H1 (cell line): ENCODE results near the gene BTBD9.

Experiments
- CEBPB ChIP-seq: IDR thresholded peaks from 2 replicates; pipeline ENCODE4 v1.6.1; 2012; ENCODE audit warnings: low read depth, low read length
- RNF2 ChIP-seq: fragments of 200-900, 300-1000 bp; sonication (generic); IDR thresholded peaks from 2 replicates; pipeline ENCODE4 v1.7.1; 2016; ENCODE audit warnings: borderline replicate concordance, low read depth, mild to moderate bottlenecking, antibody characterized with exemption, low read length; ENCODE audit not compliant: poor library complexity, severe bottlenecking; ENCODE audit errors: missing control alignments
- SIN3A ChIP-seq, 2 experiments: IDR thresholded peaks in 1 of 2; conservative IDR thresholded peaks in 1 of 2; 2 replicates each; pipeline ENCODE4 v1.6.1; 2011 to 2012; ENCODE audit warnings: low read length in 2 of 2, improper control_type of control experiment in 1 of 2, low read depth in 1 of 2, mild to moderate bottlenecking in 1 of 2
- SP1 ChIP-seq: IDR thresholded peaks from 2 replicates; pipeline ENCODE4 v1.6.1; 2011; ENCODE audit warnings: low read depth, low read length
- SRF ChIP-seq: IDR thresholded peaks from 2 replicates; pipeline ENCODE4 v1.6.1; 2011; ENCODE audit warnings: mild to moderate bottlenecking, low read depth, low read length, moderate library complexity
- TEAD4 ChIP-seq: IDR thresholded peaks from 2 replicates; pipeline ENCODE4 v1.6.1; 2012; ENCODE audit warnings: low read depth, low read length, inconsistent platforms, mixed read lengths
- TF ChIP-seq, protein P1 (sequence below), 3 experiments: IDR thresholded peaks; 1 replicate in 2 of 3; 2 replicates in 1 of 3; pipeline versions ENCODE4 v1.5.1 to v1.6.1; 2011; ENCODE audit warnings: low read length in 3 of 3, mild to moderate bottlenecking in 3 of 3, inconsistent platforms in 2 of 3, low read depth in 1 of 3, moderate library complexity in 1 of 3; ENCODE audit not compliant: insufficient read depth in 1 of 3; ENCODE audit errors: control extremely low read depth in 1 of 3

DNA sequence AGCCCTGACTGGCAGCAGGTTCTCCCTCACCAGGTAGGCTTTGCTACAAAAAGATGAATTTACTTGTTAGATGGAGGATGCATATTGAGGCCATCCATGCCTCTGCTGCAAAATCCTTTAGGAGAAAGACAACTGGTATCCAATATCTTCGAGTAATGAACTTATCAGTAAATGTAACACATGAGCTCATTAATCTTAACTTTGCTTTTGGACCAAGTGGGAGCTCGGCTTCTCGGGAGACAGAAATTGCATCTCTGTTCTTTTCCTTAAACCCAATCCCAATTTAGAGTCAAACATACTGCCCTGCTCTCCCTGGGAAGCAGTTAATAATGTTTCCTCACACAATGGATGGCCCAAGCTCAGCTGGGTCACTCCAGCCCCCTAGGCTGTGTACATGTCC is 489.7 kb downstream of the BTBD9 start:
- TF ChIP-seq, protein P1, sequence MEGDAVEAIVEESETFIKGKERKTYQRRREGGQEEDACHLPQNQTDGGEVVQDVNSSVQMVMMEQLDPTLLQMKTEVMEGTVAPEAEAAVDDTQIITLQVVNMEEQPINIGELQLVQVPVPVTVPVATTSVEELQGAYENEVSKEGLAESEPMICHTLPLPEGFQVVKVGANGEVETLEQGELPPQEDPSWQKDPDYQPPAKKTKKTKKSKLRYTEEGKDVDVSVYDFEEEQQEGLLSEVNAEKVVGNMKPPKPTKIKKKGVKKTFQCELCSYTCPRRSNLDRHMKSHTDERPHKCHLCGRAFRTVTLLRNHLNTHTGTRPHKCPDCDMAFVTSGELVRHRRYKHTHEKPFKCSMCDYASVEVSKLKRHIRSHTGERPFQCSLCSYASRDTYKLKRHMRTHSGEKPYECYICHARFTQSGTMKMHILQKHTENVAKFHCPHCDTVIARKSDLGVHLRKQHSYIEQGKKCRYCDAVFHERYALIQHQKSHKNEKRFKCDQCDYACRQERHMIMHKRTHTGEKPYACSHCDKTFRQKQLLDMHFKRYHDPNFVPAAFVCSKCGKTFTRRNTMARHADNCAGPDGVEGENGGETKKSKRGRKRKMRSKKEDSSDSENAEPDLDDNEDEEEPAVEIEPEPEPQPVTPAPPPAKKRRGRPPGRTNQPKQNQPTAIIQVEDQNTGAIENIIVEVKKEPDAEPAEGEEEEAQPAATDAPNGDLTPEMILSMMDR (IDR thresholded peaks at IDR 0.05; ENCODE audit: control extremely low read depth in 1 of 3, insufficient read depth in 1 of 3, low read depth in 1 of 3, low read length in 3 of 3), result no peak
- TF ChIP-seq CEBPB (no peak), TEAD4 (no peak), SIN3A (conservative IDR thresholded peaks at IDR 0.05 in 1 of 2, IDR thresholded peaks at IDR 0.05 in 1 of 2; ENCODE audit: low read depth in 1 of 2, low read length in 2 of 2) (no peak), RNF2 (no peak), SRF (no peak), SP1 (no peak)
